G401 (cell line): ENCODE results near the gene TMEM69. TPM values are rescaled to one million over a fixed set of nuclear protein-coding genes. Genes with fewer than 3 reads are reported as not detected.
"Not testable (repeated sequence)": the region's sequence is repeated elsewhere in the genome, so short reads cannot be mapped to it uniquely, and the experiment has no call there.

Experiments used
- DNase-seq: peaks from one replicate; pipeline ENCODE4 v3.0.0-alpha.2; 2015; ENCODE audit warnings: low spot score
- in situ Hi-C: cut with HindIII; loops from 2 replicates; pipeline ENCODE4 v1.10.0; 2016; ENCODE audit warnings: low sequenced_read_pairs, mixed read lengths
- total RNA-seq: library from RNA; depleted of rRNA; stranded (reverse); fragments of >200 nt; shearing (Covaris generic); gene quantifications from 2 replicates; pipeline ENCODE4 v1.2.3, GENCODE V29; 2014; rRNA removed

Gene TMEM69
- total RNA-seq, 1 experiment from 2014 or later, result 79.0 TPM

- DNase-seq, result no peak
- in situ Hi-C loops, result no loop called here
These were observed 34.8 kb downstream of the TMEM69 start for GRCh38 chr1:45722809-45723208.

- in situ Hi-C loops, result no loop called here
- no peak for DNase-seq
These were observed 35.4 kb downstream of the TMEM69 start for GRCh38 chr1:45723248-45723930.

DNA sequence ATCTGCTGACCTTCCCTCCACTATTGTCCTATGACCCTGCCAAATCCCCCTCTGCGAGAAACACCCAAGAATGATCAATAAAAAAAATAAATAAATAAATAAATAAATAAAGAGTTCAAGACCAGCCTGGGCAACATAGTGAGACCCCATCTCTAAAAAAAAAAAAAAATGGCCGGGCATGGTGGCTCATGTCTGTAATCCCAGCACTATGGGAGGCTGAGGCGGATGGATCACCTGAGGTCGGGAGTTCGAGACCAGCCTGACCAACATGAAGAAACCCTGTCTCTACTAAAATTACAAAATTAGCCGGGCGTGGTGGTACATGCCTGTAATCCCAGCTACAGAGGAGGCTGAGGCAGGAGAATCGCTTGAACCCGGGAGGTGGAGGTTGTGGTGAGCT lies 38.0 kb downstream of the TMEM69 start:
- DNase-seq, in situ Hi-C loops: not testable (repeated sequence)

GRCh38 chr1:45730075-45730779 lies 42.2 kb downstream of the TMEM69 start:
- in situ Hi-C loops, result no loop called here

GRCh38 chr1:45730780-45731319 lies 42.9 kb downstream of the TMEM69 start:
- in situ Hi-C loops, result no loop called here
- DNase-seq, result no peak

More at GRCh38 chr1:45730075-45730779, 42.2 kb downstream of the TMEM69 start:
- no peak for DNase-seq

- in situ Hi-C loops, result no loop called here
- DNase-seq, result no peak
These were observed 51.2 kb downstream of the TMEM69 start for GRCh38 chr1:45739137-45739536.

DNA sequence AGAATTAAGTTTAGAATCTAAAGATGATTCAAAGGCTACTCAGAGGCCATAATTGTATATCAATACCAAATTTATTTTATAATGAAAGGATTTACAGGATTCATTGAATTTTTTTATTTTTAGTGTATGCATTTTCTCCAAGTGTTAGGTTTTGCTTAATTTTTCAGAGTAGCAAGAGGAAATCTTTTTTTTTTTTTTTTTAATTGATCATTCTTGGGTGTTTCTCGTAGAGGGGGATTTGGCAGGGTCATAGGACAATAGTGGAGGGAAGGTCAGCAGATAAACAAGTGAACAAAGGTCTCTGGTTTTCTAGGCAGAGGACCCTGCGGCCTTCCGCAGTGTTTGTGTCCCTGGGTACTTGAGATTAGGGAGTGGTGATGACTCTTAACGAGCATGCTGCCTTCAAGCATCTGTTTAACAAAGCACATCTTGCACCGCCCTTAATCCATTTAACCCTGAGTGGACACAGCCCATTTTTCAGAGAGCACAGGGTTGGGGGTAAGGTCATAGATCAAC lies 51.7 kb downstream of the TMEM69 start:
- DNase-seq, in situ Hi-C loops: not testable (repeated sequence)

Other genes with a start within 250 kb of the TMEM69 start
- 4.3 and 7.6 TPM in 2 replicates for gene TESK2, start 197.0 kb upstream of the TMEM69 start, total RNA-seq
- gene CCDC163, start 188.1 kb upstream of the TMEM69 start, total RNA-seq, result 2.5 TPM in 2 replicates
- gene MMACHC, start 187.9 kb upstream of the TMEM69 start, total RNA-seq, result 4.7 and 6.4 TPM in 2 replicates
- 1,347 and 1,417 TPM in 2 replicates for gene PRDX1, start 166.3 kb upstream of the TMEM69 start, total RNA-seq
- 116 TPM in 2 replicates for gene AKR1A1, start 137.4 kb upstream of the TMEM69 start, total RNA-seq
- gene NASP, start 104.1 kb upstream of the TMEM69 start, total RNA-seq, result 191 and 201 TPM in 2 replicates
- gene CCDC17, start 64.1 kb upstream of the TMEM69 start, total RNA-seq, result 0.06 and 3.5 TPM in 2 replicates
- gene GPBP1L1, start 1.6 kb upstream of the TMEM69 start, total RNA-seq, result 94.9 and 108 TPM in 2 replicates
- gene IPP, start 62.5 kb downstream of the TMEM69 start, total RNA-seq, result 4.4 and 8.4 TPM in 2 replicates
- gene MAST2, start 115.4 kb downstream of the TMEM69 start, total RNA-seq, result 31.8 and 46.1 TPM in 2 replicates